GM12873 (cell line): ENCODE data around the gene CLCN7.

Experiments used
- CTCF ChIP-seq: IDR thresholded peaks from 2 replicates; pipeline ENCODE4 v1.5.1; 2012; ENCODE audit warnings: low read depth, mild to moderate bottlenecking, moderate library complexity, low read length, control low read depth; ENCODE audit not compliant: insufficient read depth; ENCODE audit errors: missing control alignments

CLCN7 gene

GRCh38 chr16:1474796-1475551 is at the start of gene CLCN7:
TSS of gene CLCN7 (minus strand) at chr16:1475028. CDS start at chr16:1474974, 54 bp downstream.
- no peak for TF ChIP-seq CTCF

- TF ChIP-seq CTCF = no peak
Measured at GRCh38 chr16:1524366-1524765, 49.5 kb upstream of the CLCN7 start.

GRCh38 chr16:1523581-1524245 is 48.9 kb upstream of the CLCN7 start:
- no peak for TF ChIP-seq CTCF

GRCh38 chr16:1520461-1520860 is 45.6 kb upstream of the CLCN7 start:
- TF ChIP-seq CTCF = no peak

- no peak for TF ChIP-seq CTCF
Measured at GRCh38 chr16:1519831-1520230, 45.0 kb upstream of the CLCN7 start.

GRCh38 chr16:1518626-1519135 is 43.9 kb upstream of the CLCN7 start:
- TF ChIP-seq CTCF = no peak

GRCh38 chr16:1514507-1514906 is 39.7 kb upstream of the CLCN7 start:
- TF ChIP-seq CTCF = no peak
